B cell (primary cell): ENCODE results near the gene GFAP.

ENCODE experiments used
- CTCF ChIP-seq: fragments of 200-600 bp; IDR thresholded peaks from one replicate; pipeline ENCODE4 v1.8.0; 2022; ENCODE audit warnings: antibody characterized with exemption, mild to moderate bottlenecking
- EZH2 ChIP-seq: IDR thresholded peaks from 2 replicates; pipeline ENCODE4 v1.6.1; 2012; ENCODE audit warnings: borderline replicate concordance, low read depth, mild to moderate bottlenecking, moderate library complexity, low read length; ENCODE audit not compliant: insufficient read depth, poor library complexity, severe bottlenecking

GRCh38 chr17:44900894-44901293 is 14.4 kb downstream of the GFAP start:
- TF ChIP-seq CTCF (no peak), EZH2 (no peak)
